Suprapubic skin (tissue), 4 donors: ENCODE measurements around the gene MT2A. TPM values are rescaled to one million over a fixed set of nuclear protein-coding genes. Genes with fewer than 3 reads are reported as not detected.
A peak's percentile ranks its signal among the peaks of the same experiment; 100 is the strongest.

Experiments
- DNase-seq, 2 donors: peaks; one replicate each; pipeline ENCODE4 v3.0.0-alpha.2; 2019; ENCODE audit warnings: low spot score in 2 of 2
- H3K27ac ChIP-seq: fragments of 200-600 bp; sonication (generic); one replicate; pipeline ENCODE4 v1.5.1; 2019
- H3K27me3 ChIP-seq: fragments of 200-600 bp; sonication (generic); one replicate; pipeline ENCODE4 v1.5.1; 2019
- H3K36me3 ChIP-seq: fragments of 200-600 bp; sonication (generic); one replicate; pipeline ENCODE4 v1.5.1; 2019
- H3K4me1 ChIP-seq: fragments of 200-600 bp; sonication (generic); one replicate; pipeline ENCODE4 v1.5.1; 2019
- H3K4me3 ChIP-seq: fragments of 200-600 bp; sonication (generic); one replicate; pipeline ENCODE4 v1.5.1; 2019; ENCODE audit warnings: mild to moderate bottlenecking
- H3K9me3 ChIP-seq: fragments of 200-600 bp; sonication (generic); one replicate; pipeline ENCODE4 v1.5.1; 2019
- EP300 ChIP-seq: sonication (generic); formaldehyde crosslinking; IDR thresholded peaks from one replicate; pipeline ENCODE4 v1.6.1; 2017; ENCODE audit warnings: antibody characterized with exemption
- POLR2A ChIP-seq, 2 donors: fragments of 450-650 bp; IDR thresholded peaks; one replicate each; pipeline ENCODE4 v1.6.1; 2017; ENCODE audit warnings: antibody characterized with exemption in 2 of 2, mild to moderate bottlenecking in 2 of 2, moderate library complexity in 2 of 2
- POLR2AphosphoS5 ChIP-seq, 3 donors: sonication (generic); formaldehyde crosslinking; IDR thresholded peaks; one replicate each; pipeline ENCODE4 v1.6.1; 2017; ENCODE audit warnings: antibody characterized with exemption in 3 of 3
- WGBS: methylation state at CpG from one replicate; pipeline ENCODE4 v1.1.5; 2018; 5-methylcytosine and 5-hydroxymethylcytosine counted together
- total RNA-seq, 4 donors: library from RNA; depleted of rRNA; stranded (reverse); fragments of >200 nt; gene quantifications; one replicate each; pipeline ENCODE4 v1.1.0, GENCODE V29; 2016
- TF ChIP-seq, protein P1 (sequence below), 2 donors: fragments of 200-600 bp in 1 of 2; fragments of 450-650 bp in 1 of 2; sonication (generic) in 1 of 2; IDR thresholded peaks; one replicate each; pipeline ENCODE4 v1.5.1; 2016 to 2019; ENCODE audit warnings: antibody characterized with exemption in 2 of 2, mild to moderate bottlenecking in 1 of 2, moderate library complexity in 1 of 2

The MT2A gene
- 1,000 to 10,000 TPM in 1 of 4 donors, 100 to 1,000 TPM in 3; 375 to 1,014 (median 463) TPM for total RNA-seq

DNA sequence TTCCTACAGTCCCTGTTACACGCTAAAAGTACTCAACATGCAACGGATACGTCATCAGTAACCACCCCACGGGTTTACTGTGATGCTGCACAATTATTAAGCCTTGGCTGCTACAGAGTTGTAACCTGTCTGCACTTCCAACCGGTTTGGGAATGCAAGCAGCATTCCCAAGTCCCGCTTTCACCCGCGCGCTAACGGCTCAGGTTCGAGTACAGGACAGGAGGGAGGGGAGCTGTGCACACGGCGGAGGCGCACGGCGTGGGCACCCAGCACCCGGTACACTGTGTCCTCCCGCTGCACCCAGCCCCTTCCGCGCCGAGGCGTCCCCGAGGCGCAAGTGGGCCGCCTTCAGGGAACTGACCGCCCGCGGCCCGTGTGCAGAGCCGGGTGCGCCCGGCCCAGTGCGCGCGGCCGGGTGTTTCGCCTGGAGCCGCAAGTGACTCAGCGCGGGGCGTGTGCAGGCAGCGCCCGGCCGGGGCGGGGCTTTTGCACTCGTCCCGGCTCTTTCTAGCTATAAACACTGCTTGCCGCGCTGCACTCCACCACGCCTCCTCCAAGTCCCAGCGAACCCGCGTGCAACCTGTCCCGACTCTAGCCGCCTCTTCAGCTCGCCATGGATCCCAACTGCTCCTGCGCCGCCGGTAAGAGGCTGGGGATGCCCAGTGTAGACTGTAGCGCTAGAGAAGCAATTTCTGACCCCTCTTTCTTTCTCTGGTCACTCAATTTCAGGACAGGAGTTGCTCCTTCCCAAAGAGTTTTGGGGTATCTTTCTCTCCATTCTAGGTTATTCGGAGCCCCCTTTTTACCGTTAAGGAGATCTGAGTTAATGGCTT lies at the start of gene MT2A:
MT2A (plus strand) TSS at position 542 of the 833 bp plus-strand sequence; CDS start at position 614, 72 bp downstream.
- 9% methylated on average over 29 of the region's 62 CpGs for WGBS
- peak; percentile 96 to 97 for DNase-seq
- TF ChIP-seq POLR2A (IDR thresholded peaks at IDR 0.05) (peak; percentile 94 to 97), POLR2AphosphoS5 (IDR thresholded peaks at IDR 0.05) (peak; percentile 84 to 96 (median 91)), EP300 (peak; percentile 31)
- TF ChIP-seq, protein P1, sequence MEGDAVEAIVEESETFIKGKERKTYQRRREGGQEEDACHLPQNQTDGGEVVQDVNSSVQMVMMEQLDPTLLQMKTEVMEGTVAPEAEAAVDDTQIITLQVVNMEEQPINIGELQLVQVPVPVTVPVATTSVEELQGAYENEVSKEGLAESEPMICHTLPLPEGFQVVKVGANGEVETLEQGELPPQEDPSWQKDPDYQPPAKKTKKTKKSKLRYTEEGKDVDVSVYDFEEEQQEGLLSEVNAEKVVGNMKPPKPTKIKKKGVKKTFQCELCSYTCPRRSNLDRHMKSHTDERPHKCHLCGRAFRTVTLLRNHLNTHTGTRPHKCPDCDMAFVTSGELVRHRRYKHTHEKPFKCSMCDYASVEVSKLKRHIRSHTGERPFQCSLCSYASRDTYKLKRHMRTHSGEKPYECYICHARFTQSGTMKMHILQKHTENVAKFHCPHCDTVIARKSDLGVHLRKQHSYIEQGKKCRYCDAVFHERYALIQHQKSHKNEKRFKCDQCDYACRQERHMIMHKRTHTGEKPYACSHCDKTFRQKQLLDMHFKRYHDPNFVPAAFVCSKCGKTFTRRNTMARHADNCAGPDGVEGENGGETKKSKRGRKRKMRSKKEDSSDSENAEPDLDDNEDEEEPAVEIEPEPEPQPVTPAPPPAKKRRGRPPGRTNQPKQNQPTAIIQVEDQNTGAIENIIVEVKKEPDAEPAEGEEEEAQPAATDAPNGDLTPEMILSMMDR (IDR thresholded peaks at IDR 0.05): no peak
- peaks cover 67% of the 10 kb centered on the region for H3K4me1 ChIP-seq
- no peaks in the 10 kb centered on the region for H3K36me3 ChIP-seq
- peak within 1 kb of the TSS; percentile 73 for H3K4me3 ChIP-seq
- H3K27me3 ChIP-seq: no peaks in the 10 kb centered on the region
- H3K27ac ChIP-seq: peak within 1 kb of the TSS; percentile 96
- H3K9me3 ChIP-seq: no peaks in the 10 kb centered on the region

DNA sequence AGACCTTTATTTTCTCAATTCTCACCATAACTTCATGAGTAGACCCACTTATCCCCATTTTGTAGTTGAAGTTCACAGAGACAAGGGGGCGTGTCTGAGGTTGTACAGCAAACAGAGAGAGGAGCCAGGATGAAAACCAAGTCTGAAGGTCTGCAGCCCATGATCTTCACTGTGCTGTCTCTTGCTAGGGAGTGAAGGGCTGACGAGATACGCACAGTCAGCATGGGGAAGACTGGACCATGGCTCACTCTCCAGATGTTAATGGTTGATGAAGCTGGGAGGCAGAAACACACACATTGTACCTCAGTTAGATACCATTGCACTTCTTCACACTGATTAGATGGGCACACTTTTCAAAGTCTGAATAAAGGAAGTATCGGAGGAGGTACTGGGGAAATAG lies 49.3 kb upstream of the MT2A start:
- no peaks in the 10 kb centered on the region for H3K4me1 ChIP-seq
- H3K9me3 ChIP-seq: no peaks in the 10 kb centered on the region
- WGBS: 92% methylated on average over 4 of the region's 4 CpGs
- TF ChIP-seq POLR2A (IDR thresholded peaks at IDR 0.05) (no peak), POLR2AphosphoS5 (IDR thresholded peaks at IDR 0.05) (no peak), EP300 (no peak)
- TF ChIP-seq, protein P1 (IDR thresholded peaks at IDR 0.05): no peak
- no peak overlapping the region for H3K27ac ChIP-seq
- H3K36me3 ChIP-seq: no peaks in the 10 kb centered on the region
- no peak overlapping the region for H3K4me3 ChIP-seq
- DNase-seq: no peak
- H3K27me3 ChIP-seq: peaks cover 4% of the 10 kb centered on the region

DNA sequence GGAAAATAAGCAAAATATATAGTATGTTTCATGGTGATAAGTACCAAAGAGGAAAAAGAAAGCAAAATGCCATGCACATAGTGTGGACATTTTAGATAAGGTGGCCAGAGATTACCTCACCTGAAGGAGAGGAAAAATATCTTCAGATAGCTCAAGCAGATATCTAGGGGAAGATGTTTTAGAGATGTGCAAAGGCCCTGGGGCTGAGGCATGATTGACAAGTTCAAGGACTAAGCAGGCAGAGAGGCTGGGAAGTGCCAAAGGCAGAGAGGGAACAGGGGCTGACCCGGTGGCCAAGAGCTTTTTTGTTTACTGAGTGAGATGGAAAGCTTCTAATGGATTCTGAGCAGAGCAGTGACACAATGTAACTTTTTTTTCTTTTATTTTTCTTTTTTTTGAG lies 47.9 kb upstream of the MT2A start:
- WGBS: 43% methylated on average over 1 of the region's 1 CpG
- Histone ChIP-seq H3K4me3 (no peak overlapping the region), H3K4me1 (peaks cover 7% of the 10 kb centered on the region), H3K27ac (no peak overlapping the region), H3K27me3 (peaks cover 10% of the 10 kb centered on the region), H3K9me3 (no peaks in the 10 kb centered on the region), H3K36me3 (no peaks in the 10 kb centered on the region)
- TF ChIP-seq POLR2A (IDR thresholded peaks at IDR 0.05) (no peak), POLR2AphosphoS5 (IDR thresholded peaks at IDR 0.05) (no peak), EP300 (no peak)
- TF ChIP-seq, protein P1 (IDR thresholded peaks at IDR 0.05): no peak
- no peak for DNase-seq

DNA sequence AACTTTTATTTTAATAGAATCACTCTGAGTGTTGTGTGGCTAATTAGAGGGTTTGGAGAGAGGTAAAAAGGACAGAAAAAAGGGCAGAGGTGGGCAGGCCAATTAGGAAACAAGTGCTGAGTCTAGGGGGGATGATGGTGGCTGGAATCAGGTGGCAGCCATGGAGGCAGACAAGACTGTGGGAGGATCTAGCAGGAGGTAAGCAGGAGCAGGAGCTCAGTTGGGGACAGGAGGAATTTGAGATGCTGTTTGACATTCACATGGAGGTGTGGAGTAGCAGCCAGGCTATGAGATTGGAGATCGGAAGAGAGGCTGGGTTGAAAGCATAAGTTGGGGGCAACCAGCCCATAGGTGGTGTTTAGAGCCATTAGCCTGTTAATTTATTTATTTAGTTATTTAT lies 47.3 kb upstream of the MT2A start:
- no peak for TF ChIP-seq POLR2A (IDR thresholded peaks at IDR 0.05)
- TF ChIP-seq, protein P1 (IDR thresholded peaks at IDR 0.05): no peak
- TF ChIP-seq POLR2AphosphoS5 (IDR thresholded peaks at IDR 0.05): no peak
- TF ChIP-seq EP300: no peak
- Histone ChIP-seq H3K27me3 (peaks cover 5% of the 10 kb centered on the region), H3K27ac (no peak overlapping the region), H3K4me3 (no peak overlapping the region), H3K36me3 (no peaks in the 10 kb centered on the region), H3K4me1 (peaks cover 7% of the 10 kb centered on the region), H3K9me3 (no peaks in the 10 kb centered on the region)
- no peak for DNase-seq
- WGBS: 91% methylated on average over 1 of the region's 1 CpG

DNA sequence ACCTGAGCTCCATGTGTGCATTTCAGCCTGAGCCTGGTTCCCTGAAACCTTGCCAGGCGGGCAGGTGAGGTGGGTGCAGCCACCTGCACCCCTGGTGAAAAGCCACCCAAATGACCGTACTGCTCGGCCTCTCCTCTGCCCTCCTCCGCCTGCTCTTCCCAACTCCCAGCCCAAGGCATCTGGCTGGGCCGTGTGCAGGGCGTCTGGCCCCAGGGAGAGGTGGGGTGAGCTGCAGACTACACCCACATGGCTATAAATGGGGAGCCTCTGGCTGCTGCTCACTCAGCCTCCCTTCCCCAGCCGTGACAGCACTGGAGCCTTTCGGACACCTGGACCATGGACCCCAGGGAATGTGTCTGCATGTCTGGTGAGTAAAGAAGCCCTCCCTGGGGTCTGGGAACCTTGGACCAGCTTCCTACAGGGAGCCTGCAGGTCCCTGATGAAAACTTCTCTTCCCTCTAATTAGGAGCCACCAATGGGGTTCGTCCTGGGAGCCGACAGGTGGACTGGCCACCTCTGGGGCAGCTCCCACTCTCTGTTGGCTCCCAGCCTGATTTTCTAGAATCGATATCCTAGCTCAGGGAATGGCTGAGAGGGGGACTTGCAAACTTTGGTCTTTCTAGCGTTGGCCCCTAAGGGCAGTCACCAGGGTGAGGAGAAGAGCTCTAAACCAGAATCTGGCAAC lies 43.4 kb upstream of the MT2A start, which contains the start of gene MT4:
MT4 (plus strand) TSS at position 281 of the 685 bp plus-strand sequence; CDS start at position 337, 56 bp downstream.
- peaks cover 7% of the 10 kb centered on the region for H3K4me1 ChIP-seq
- WGBS: 70% methylated on average over 7 of the region's 12 CpGs
- H3K27ac ChIP-seq: no peak within 1 kb of the TSS
- no peak for DNase-seq
- TF ChIP-seq POLR2AphosphoS5 (IDR thresholded peaks at IDR 0.05): no peak
- no peak for TF ChIP-seq EP300
- TF ChIP-seq, protein P1 (IDR thresholded peaks at IDR 0.05): no peak
- H3K36me3 ChIP-seq: no peaks in the 10 kb centered on the region
- no peak within 1 kb of the TSS for H3K4me3 ChIP-seq
- H3K9me3 ChIP-seq: no peaks in the 10 kb centered on the region
- H3K27me3 ChIP-seq: peaks cover 5% of the 10 kb centered on the region
